ENCODE data around the gene IGF1R. TPM values are rescaled to one million over a fixed set of nuclear protein-coding genes. Genes with fewer than 3 reads are reported as not detected.

IGF1R gene
- total RNA-seq, 1 donor from 2014 or later, result 37.4 TPM

DNA sequence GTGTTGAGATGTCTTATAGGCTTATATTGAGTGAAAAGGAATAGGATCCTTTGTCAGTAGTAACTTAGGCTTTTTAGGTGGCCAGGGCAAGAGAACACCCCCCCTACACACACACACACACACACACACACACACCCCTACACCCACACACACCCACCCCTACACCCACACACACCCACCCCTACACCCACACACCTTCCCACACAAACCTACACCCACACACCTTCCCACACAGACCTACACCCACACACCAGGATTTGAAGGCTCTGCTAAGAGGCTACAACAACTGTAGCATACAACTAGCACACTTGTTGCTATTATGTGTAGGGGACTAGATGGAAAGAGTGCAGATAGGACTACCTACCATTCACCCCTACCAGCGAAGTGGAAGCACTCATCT is 186.6 kb downstream of the IGF1R start:
- DNase-seq, result no peak

DNA sequence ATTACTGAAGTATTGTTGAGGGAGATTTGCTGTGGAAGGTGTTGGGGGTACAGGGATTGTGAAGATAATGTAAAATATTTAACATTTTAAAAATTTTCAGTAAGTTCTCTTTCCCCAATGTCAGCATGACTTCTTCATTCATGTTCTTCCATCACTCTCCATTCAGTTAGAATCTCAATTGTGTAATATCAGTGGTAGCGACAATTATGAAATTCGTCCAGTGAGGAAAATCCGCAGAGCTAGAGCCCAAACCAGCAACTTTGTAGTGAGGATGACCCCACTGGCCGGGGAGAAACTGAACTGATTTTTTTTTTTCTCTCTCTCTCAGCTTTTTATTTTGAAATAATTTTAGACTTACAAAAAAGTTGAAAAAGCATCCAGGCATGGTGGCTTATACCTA is 187.5 kb downstream of the IGF1R start:
- DNase-seq, result no peak

DNA sequence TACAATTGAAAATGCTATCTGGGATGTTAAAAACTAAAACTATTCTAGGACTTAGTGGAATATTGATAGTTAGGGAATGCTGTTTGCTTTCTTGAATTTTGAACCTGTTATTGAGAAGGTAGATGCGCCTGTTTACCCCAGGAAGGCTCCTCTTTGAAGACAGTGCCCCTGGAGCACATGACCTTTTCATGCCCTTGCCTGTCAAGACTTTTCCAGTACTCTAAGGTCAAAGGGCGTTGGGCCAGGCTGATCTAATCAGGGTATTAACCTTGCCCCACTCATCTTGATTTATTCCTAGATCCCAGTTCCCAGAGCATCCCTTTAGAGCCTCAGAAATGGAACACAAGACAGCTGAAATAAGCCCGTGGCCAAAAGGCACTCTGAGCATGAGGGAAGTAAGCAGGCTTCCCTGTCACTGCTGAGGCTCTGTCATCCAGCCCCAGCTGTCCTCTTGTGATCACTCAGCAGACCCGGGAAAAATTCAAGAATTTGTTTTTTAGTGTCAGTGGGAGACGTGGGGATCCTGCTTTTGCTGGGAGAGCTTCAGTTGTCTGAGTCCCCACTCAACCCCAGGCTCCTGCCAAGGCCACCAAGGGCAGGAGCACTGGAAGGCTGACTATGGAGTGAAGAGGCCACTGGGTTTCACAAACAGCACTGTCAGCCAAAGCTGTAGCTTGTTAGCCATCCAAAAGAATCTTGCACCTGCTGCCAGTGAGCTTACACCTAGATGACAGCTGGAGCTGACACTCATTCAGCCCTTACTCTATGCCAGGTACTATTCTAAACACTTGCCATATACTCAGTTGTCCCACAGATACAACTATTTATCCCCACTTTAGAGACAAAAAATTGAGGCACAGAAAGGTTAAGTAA is 190.3 kb downstream of the IGF1R start:
- DNase-seq, result no peak

DNA sequence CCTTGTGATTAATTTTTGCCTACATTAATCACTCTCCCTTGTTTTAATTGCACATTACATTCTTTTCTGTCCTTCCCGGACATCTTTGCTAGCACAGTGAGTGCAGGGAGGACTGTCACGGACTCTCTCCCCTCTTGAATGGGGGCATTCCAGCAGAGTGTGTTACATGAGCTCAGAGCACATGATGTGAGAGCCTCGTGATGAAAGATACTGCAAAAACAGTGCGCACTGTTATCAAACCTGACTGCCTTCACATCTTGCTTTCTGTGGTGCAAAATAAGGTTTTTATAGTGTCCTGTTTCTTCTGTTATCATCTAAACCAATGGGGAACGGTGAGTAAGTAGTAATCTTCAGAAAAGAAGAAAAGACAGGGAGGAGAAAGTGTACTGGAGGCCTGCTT is 191.7 kb downstream of the IGF1R start:
- no peak for DNase-seq

DNA sequence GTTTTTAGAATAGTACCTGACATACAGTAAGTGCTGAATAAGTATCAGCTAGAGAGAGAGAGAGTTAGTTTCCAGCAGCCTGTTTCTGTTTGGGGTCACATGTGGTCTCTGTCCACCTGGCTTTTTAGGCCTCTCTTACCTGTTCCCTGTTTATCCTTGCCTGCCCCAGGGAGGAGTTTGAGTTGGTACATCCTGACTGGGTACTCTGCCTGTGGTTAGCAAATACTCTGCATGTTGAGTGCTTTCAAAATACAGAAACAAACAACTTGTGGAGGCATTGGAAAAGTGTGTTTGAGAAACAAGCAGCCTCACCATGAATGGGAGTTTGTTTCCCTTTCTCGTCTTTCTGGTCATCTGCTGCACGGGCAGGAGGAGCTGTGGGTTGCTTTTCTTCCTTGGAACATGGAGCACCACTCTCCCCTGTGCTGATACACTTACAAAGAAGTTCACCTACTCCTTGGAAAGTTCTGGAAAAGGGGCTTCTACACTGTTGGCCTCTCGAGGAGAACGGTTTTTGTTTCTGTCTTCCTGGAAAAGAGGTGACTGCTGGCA is 193.2 kb downstream of the IGF1R start:
- DNase-seq, result no peak

DNA sequence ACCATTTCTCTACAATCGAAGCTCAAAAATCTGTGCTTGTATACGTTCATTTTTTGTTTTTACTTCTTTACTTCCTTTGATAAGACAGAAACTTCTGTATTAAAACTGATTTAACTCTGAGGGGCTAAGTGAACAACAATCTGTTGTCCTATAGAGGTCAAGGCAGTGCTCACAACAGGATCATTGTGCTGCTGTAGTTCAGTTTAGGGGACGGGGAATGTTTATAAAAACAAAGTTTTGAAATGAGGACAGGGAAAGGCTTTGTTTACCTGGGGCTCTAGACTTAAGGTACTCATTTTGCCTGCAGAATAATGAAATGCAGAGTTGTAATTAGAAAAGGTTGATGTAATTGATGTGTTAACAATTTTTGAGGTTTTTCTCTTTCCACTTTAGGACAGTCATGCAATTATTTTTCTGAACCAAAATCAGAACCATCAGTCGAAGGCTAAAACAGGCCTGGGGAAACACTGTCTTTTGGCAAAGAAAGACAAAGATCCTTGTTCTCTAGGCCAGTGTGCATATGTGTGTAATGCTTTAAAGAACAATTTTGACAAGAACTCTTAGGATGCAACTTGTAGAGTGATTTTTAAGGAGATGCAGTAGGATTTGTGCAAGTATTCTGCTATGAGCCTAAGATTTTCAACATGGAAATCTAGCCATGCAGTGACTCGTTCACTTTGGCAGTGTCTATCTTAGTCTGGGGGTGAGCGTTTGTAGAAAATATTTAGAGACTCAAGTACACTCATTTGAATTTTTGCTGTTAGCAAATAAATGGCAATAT is 194.0 kb downstream of the IGF1R start:
- no peak for DNase-seq

DNA sequence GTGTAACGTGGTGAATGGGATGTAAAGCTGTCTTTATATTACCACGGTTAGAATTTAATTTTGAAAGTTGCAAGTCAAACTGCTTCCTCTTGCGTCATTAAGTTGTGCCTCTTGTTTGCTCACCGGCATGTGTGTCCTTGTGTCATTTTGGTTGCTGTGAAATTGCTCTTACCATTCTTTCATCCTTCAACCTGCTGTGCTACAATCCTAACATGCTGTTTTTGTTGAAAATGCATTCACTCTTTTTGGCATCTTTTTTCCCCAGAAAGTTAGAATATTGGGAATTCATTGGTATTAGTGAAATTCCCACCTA is 194.6 kb downstream of the IGF1R start:
- no peak for DNase-seq

DNA sequence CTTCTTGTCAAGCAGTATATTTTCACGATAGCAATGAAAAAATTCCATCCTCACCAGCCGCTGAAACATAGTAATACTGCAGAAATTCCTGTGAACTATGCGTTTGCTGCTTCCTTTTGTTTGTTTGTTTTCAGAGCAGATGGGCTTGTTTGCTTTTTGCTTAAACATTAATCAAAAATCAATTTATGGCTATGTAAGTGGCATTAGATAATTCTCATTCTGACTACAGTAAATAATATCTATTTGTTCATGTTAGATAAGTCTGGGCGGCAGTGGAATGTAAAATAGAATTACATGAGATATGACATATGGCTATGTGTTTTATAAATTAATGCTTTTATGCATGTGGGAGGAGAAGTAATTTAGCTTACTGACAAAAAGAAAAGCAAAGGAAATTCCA is 195.5 kb downstream of the IGF1R start:
- no peak for DNase-seq

DNA sequence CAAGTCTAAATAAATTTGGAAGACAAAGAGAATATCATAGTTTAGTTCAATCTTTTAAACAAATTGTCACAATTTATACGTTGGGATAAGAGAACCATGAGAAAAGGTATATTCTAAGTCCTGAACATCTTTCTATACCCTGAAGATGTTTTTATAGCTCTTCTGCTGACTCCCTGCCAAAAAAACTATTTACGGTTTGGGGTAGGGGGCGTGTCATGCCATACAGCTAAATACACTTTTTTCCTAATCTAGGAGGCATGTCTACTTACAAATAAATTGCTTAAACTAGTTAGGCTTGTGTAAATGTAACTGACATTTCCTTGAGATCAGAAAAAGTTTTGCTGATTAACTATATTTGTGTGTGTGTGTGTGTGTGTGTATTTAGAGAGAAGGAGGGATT is 195.9 kb downstream of the IGF1R start:
- DNase-seq, result no peak

DNA sequence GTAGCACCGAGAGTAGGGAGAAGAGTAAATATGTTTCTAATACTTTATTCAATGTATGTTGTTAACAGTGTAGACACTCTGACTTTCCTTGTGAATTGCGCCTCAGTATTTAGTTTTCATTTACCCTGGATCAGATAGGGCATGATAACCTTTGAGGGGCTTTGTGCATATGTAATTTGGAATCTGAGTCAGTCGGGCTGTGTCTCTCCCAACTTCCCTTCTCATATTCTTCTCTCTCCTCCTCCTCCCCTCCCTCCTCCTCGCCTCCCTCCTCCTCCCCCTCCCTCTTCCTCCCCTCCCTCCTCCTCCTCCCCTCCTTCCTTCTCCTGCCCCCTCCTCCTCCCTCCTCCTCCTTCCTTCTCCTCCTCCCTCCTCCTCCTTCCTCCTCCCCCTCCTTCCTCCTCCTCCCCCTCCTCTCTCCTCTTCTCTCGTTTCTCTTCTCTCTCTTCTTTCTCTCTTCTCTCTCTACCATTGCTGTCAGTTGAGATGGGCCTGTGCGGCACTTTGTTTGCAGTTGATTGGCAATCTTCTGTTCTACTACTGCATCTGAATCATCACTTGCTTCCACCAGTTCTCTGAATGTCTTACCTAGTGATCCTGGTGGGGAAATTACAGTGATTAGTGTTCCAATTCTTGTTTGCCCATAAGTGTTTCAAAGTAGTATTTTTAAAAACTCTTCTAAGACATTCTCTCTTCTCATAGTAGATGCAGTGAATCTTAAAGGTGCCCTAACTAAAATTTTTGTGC is 197.0 kb downstream of the IGF1R start:
- no peak for DNase-seq

DNA sequence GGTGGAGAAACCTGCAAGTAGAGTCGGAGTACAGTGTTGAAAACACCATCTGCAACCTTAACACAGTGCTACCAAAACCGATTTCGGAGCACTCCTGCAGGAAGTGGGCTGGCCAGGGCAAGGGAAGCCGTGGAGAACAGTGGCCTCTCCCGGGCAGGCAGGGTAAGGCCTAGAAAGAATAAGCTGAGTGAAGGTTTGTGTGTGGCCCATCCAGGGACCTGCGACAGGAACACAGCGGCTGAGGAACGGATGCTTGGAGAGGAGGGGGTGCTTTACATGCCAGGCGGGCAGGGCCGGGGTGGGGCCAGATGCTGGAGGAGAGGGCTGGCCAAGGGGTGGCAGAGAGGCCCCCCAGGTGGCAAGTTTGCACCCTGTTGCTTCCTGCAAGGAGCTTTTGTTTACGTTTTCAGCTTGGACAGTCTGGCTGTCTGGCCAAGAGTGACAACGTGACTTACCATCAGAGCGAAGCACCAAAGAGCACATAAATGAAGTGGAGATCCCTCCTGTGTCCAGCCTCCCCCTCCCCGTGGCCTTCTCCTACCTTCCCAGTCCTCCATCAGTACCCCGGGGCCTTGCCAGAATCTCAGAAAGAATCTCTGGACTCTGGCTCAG is 202.7 kb downstream of the IGF1R start:
- peak; percentile 69 for DNase-seq

DNA sequence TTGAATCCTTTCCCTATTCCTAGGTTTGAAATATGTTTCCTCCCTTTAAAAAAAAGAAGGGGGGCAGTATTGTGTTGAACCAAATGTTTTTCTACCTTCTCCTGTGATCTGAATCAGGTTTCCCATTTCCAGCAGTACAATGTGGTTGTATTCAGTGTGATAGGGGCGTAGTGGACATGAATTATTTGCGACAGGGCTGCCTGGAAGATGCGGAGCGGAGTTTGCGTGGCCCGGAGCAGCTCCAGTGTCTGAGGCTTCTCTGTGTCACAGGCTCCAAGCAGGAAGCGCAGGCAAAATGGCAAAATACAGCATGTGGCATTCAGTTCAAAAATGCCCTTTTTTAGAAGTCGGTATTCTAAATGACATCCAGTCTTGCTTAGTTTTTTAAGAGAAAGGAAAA is 204.8 kb downstream of the IGF1R start:
- DNase-seq, result peak; percentile 82

DNA sequence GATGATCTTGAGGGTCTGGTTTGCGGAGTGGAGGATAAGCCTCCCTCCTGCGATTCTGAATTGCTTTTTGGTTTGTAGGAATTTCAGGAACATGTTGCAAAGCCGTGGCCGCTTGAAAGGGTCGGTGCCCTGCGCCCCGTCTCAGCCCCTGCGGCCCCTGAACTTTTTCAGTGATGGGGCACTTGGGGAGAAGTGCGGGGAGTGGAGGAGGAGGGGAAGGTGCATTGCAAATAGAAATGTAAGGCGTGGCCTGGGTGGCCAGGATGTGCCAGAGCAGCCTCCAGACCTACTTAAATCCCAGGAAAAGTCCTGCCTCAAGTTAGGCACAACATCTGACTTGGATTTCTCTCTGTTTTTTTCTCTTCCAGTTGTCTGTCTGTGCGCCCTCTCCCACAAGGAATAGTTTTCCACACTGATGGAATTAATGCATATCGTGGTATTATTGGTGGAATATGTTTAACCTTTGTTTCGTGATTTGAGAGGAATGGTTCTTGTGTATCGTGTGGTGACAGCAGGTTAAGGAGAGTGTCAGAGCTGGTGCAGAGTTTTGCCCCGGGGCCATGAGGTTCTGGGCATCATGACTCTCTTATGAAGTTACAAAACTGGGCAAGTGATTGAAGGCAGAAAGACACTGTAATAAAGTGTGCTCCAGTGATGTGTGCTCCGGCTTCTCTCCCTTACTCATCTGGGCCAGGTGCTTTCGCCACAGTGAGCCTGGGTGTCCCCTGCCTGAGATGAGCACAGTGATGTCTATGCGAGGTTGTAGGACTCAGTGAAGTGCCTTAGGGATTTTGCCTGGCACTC is 205.5 kb downstream of the IGF1R start:
- DNase-seq, result no peak

DNA sequence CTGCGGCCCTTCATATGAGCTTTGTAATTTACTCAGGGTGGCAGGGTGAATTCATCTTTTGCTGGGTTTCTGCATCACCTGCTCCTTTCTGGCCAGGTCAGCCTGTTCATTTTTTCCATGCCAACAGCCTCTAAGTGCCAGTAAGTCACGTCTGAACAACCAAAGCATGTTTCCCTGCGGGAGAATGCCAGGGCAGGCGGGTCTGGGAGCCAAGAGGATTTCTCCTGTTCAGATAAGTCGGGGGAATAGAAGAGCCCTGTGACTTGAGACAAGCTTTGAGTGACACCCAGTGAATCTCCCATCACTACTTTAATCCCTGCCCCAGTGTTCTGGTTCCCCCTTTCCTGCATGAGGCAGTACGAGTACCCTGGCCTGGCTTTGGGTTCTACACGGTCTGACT is 206.2 kb downstream of the IGF1R start:
- no peak for DNase-seq

DNA sequence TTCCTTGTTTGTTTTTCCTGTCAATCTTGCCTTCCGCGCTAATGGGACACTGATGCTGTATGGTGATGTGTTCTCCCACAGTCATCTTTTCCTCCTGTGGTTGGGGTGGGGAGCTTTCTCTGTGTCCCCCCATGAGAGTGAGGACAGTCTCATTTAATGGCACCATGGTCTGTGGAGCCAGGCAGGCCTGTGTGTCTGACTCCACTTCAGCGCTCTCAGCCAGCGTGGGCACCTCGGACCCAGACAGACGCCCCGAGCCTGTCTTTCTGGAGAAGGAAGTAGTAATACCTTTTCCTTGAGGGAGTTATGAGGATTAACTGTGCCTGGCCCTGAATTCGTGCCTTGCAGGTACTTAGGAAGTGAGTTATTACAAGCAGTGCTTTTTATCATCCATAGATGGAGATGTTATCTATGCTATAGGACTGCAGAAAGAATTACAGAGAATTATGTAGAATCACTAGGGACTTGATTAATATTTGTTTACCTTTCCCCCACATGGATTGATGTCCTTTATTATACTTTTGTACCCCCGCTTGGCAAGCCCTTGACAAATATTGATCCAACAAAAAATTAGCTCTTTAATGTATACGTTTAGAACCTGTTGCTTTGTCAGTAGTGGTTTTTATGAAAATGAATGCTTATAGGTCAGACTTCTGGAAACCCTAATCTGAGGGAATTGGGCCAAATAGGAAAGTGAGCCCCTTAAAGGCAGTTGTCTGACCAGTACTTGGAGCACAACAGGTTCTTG is 206.9 kb downstream of the IGF1R start:
- DNase-seq, result no peak

DNA sequence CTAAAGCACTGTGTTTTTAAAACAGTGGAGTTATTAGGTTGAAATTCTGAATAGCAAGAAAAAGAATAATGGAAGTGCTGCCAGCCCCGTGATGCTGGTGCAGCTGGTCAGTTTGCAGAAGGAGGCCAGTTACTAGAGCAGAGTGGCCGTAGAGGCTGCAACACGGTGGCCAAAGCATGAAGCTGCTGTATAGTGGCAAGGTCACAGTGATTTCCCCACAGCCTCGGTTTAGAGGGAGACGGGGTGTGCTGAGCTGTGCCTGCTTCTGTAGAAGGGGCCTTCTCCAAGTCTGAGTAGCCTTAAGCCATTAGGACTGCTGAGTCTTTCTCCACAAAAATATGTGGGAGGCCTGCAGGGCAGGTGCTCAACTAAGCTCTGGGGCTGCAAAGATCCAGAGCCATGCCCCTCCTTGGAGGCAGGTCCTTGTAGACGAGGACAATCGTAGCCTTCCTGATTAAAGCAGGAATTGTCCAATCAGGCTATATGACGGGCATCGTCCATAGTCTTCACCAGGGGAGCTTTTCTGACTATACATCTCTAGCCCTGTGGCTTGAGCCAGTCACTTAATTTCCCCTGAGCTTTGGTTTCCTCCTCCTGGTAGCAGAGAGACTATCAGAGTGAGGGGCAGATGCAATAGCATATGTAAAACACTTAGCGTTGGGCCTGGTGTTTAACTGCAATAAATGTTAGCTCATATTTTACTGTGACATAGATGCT is 207.6 kb downstream of the IGF1R start:
- no peak for DNase-seq

DNA sequence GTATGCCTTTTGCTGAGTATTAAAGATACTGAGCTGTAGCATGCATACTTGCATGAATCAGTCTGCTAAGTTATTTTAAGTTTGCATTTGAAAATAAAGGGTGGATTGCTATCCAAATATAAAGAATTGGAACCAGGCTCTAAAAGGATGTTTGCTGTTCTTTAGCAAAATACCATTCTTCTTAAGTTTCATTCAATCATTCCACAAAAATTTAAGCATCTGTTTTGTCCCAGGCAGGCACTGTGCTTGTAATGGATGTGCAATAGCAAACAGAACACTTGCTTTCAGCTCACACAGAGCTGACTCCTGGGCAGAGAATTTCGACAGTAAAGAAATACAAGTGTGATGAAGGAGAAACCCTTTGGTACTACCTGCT is 208.2 kb downstream of the IGF1R start:
- no peak for DNase-seq

DNA sequence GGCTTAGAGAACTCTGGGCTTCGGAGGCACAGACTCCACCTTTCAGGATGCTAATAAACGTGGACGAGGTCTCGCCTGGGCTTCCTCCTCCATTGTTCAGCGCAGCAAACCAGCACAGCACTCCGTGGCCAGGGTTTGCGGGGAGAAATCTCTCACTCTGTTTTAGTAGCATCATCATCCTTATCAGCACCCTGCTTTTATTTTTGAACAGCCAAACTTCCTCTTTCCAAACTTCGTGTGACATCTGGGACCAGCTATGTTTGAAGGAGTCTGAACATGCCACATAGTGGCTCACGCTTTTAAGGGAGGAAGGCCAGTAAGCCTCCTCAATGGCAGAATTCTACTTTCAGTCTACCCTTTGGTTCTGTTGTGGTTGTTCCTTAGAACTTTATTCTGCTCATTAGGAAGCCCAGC is 210.3 kb downstream of the IGF1R start:
- DNase-seq, result no peak

DNA sequence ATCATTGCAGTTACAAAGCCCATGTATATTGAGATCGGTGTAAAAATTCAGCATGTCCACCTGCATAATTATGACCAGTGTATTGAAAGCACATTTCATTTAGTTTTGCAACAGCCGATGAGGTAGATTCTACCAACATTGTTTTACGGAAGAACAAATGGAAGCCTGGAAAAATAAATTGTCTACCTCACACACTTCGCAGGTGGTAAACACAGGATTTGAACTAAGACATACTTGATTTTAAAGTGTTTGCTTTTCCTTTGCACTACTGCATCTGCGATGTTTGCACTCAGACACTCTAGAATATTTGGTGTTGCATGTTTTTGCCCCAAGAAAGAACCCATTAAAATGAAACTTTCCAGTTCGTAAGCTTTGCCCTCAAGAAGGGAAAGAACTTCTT is 210.8 kb downstream of the IGF1R start:
- DNase-seq, result no peak

Measured in occipital lobe (tissue), 2 donors.